ENCODE results near the gene ENPP6.

The ENPP6 gene

DNA sequence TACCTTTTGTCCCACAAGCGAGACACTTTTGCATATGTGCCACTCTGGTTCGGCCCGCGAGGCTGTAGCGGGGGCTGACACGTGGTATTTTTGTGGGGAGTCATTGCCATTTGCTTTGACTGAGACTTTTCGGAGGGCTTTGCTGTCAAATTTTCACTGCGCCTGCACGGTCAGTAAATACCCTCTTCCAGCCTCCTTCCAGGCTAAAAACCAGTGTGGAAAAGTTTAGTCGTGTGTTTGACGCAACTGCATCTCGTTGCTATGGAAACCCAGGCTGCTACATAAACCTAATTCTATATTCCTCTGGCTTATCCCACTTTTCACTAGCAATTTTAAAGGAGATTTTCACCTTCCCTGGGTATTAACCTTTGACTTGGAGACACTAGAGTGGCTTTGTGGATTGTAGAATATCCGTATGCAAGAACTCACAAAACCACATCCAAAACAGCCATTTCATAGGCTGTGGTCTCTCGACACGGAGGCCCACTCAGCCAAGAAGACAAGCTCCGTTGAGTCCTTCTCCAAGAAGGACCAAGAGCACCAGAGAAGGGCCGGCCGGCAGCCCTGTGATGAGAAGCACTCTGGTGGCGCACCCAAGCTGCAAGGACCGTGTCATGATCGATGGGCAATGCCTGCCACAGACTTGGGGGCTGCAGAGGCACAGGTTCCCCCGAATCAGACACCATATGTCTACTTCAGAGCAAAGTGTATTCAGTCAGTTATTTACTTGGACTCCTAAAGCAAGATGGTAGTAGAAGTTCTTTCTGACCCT is 38.4 kb upstream of the ENPP6 start:
- no peak overlapping the region for H3K4me2 ChIP-seq (ENCODE audit: low read length)
- no peaks in the 10 kb centered on the region for H3K9me2 ChIP-seq (ENCODE audit: low read depth, low read length)
- no peaks in the 10 kb centered on the region for H3K36me3 ChIP-seq (ENCODE audit: insufficient read depth, low read length)
- no peaks in the 10 kb centered on the region for H3F3A ChIP-seq (ENCODE audit: insufficient read depth, low read length)
- no peak overlapping the region for H3K4me3 ChIP-seq (ENCODE audit: low read depth, low read length, poor library complexity, severe bottlenecking)
- no peaks in the 10 kb centered on the region for H3K79me2 ChIP-seq (ENCODE audit: insufficient read depth, low read length)
- no peaks in the 10 kb centered on the region for H3K9me3 ChIP-seq (ENCODE audit: low read length)
- no peaks in the 10 kb centered on the region for H3K27me3 ChIP-seq (ENCODE audit: insufficient read depth, low read length)
- H4K20me1 ChIP-seq (ENCODE audit: insufficient read depth, low read length) = no peaks in the 10 kb centered on the region
- H3K27ac ChIP-seq (ENCODE audit: low read depth, low read length, poor library complexity, severe bottlenecking) = no peak overlapping the region
- no peaks in the 10 kb centered on the region for H3K4me1 ChIP-seq (ENCODE audit: insufficient read depth, low read length, severe bottlenecking)
- no peak overlapping the region for H2AFZ ChIP-seq (ENCODE audit: low read length)
- TF ChIP-seq, protein P1, sequence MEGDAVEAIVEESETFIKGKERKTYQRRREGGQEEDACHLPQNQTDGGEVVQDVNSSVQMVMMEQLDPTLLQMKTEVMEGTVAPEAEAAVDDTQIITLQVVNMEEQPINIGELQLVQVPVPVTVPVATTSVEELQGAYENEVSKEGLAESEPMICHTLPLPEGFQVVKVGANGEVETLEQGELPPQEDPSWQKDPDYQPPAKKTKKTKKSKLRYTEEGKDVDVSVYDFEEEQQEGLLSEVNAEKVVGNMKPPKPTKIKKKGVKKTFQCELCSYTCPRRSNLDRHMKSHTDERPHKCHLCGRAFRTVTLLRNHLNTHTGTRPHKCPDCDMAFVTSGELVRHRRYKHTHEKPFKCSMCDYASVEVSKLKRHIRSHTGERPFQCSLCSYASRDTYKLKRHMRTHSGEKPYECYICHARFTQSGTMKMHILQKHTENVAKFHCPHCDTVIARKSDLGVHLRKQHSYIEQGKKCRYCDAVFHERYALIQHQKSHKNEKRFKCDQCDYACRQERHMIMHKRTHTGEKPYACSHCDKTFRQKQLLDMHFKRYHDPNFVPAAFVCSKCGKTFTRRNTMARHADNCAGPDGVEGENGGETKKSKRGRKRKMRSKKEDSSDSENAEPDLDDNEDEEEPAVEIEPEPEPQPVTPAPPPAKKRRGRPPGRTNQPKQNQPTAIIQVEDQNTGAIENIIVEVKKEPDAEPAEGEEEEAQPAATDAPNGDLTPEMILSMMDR (IDR thresholded peaks at IDR 0.05; ENCODE audit: low read length) = no peak
- TF ChIP-seq EZH2 (IDR thresholded peaks at IDR 0.05; ENCODE audit: borderline replicate concordance, low read length) = no peak
- H3K9ac ChIP-seq (ENCODE audit: low read length) = no peak overlapping the region

DNA sequence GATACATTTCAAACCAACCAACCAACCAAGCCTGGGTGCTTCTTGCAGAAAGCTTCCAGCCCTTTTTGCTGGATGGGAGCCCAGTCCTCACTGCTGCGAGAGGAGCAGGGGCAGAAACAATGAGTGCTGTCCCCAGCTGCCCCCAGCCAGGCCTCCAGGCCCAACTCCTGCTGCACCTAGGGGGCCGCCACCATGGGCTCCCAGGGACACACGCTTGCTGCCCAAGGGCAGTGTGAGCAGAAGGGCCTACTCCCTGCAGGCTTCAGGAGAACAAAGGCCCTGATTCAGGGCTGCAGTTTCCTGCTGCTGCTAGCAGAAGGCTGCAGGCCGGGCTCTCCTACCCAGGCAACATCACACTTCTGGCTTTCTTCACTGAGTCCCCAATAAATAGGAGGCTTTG is 37.7 kb upstream of the ENPP6 start:
- Histone ChIP-seq H3K9ac (ENCODE audit: low read length) (no peak overlapping the region), H3K79me2 (ENCODE audit: insufficient read depth, low read length) (no peaks in the 10 kb centered on the region), H3K4me3 (ENCODE audit: low read depth, low read length, poor library complexity, severe bottlenecking) (no peak overlapping the region), H3K36me3 (ENCODE audit: insufficient read depth, low read length) (no peaks in the 10 kb centered on the region), H3K4me1 (ENCODE audit: insufficient read depth, low read length, severe bottlenecking) (no peaks in the 10 kb centered on the region), H2AFZ (ENCODE audit: low read length) (no peak overlapping the region), H3K27ac (ENCODE audit: low read depth, low read length, poor library complexity, severe bottlenecking) (no peak overlapping the region), H3F3A (ENCODE audit: insufficient read depth, low read length) (no peaks in the 10 kb centered on the region), H3K27me3 (ENCODE audit: insufficient read depth, low read length) (no peaks in the 10 kb centered on the region), H3K9me3 (ENCODE audit: low read length) (no peaks in the 10 kb centered on the region), H3K4me2 (ENCODE audit: low read length) (no peak overlapping the region), H3K9me2 (ENCODE audit: low read depth, low read length) (no peaks in the 10 kb centered on the region), H4K20me1 (ENCODE audit: insufficient read depth, low read length) (no peaks in the 10 kb centered on the region)
- no peak for TF ChIP-seq EZH2 (IDR thresholded peaks at IDR 0.05; ENCODE audit: borderline replicate concordance, low read length)
- TF ChIP-seq, protein P1 (IDR thresholded peaks at IDR 0.05; ENCODE audit: low read length) = no peak

DNA sequence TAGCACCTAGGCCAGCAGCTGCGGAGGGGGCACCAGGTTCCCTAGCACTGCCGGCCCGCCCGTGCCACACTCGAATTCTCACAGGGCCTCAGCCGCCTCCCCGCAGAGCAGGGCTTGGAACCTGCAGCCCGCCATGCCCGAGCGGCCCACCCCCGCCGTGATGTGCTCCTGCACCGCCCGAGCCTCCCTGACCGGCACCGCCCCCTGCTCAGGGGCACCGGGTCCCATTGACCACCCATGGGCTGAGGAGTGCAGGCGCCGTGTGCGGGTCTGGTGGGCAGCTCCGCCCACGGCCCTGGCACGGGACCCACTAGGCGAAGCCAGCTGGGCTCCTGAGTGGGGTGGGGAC is 35.4 kb upstream of the ENPP6 start:
- Histone ChIP-seq H2AFZ (ENCODE audit: low read length) (no peak overlapping the region), H3F3A (ENCODE audit: insufficient read depth, low read length) (no peaks in the 10 kb centered on the region), H3K9me2 (ENCODE audit: low read depth, low read length) (no peaks in the 10 kb centered on the region), H3K4me3 (ENCODE audit: low read depth, low read length, poor library complexity, severe bottlenecking) (no peak overlapping the region), H3K9me3 (ENCODE audit: low read length) (no peaks in the 10 kb centered on the region), H3K27me3 (ENCODE audit: insufficient read depth, low read length) (no peaks in the 10 kb centered on the region), H3K27ac (ENCODE audit: low read depth, low read length, poor library complexity, severe bottlenecking) (no peak overlapping the region), H3K4me2 (ENCODE audit: low read length) (no peak overlapping the region), H3K9ac (ENCODE audit: low read length) (no peak overlapping the region), H3K79me2 (ENCODE audit: insufficient read depth, low read length) (no peaks in the 10 kb centered on the region), H3K4me1 (ENCODE audit: insufficient read depth, low read length, severe bottlenecking) (no peaks in the 10 kb centered on the region), H3K36me3 (ENCODE audit: insufficient read depth, low read length) (no peaks in the 10 kb centered on the region), H4K20me1 (ENCODE audit: insufficient read depth, low read length) (no peaks in the 10 kb centered on the region)
- TF ChIP-seq, protein P1 (IDR thresholded peaks at IDR 0.05; ENCODE audit: low read length) = no peak
- TF ChIP-seq EZH2 (IDR thresholded peaks at IDR 0.05; ENCODE audit: borderline replicate concordance, low read length) = no peak
